ENCODE results near the gene TDRD7. TPM values are rescaled to one million over a fixed set of nuclear protein-coding genes. Genes with fewer than 3 reads are reported as not detected.
A peak's percentile ranks its signal among the peaks of the same experiment; 100 is the strongest.

TDRD7 gene
- total RNA-seq, 1 experiment from 2014 or later: 3.6 TPM

- intact Hi-C loops (cut with micrococcal nuclease; ENCODE audit: unreplicated experiment): no loop called here
- H3K9me3 ChIP-seq (ENCODE audit: low read depth, low read length, poor library complexity, severe bottlenecking): no peaks in the 10 kb centered on the region
- no peak for DNase-seq (ENCODE audit: low spot score)
- H3K27ac ChIP-seq (ENCODE audit: low read depth, low read length, poor library complexity, severe bottlenecking): no peak overlapping the region
- POLR2A ChIA-PET (ENCODE audit: low non-redundant PET): no interaction called here
- TF ChIP-seq CTCF (conservative IDR thresholded peaks at IDR 0.05; ENCODE audit: low read depth, low read length) (no peak), EZH2 (IDR thresholded peaks at IDR 0.05; ENCODE audit: borderline replicate concordance, low read depth, low read length, poor library complexity, severe bottlenecking) (no peak)
- no peaks in the 10 kb centered on the region for H3K36me3 ChIP-seq (ENCODE audit: insufficient read depth, low read length, poor library complexity, severe bottlenecking)
- H3K27me3 ChIP-seq (replicated peaks; ENCODE audit: insufficient read depth, low read depth, low read length, poor library complexity): no peaks in the 10 kb centered on the region
- BruUV-seq (replicated peaks): no TSS peak
- CTCF ChIA-PET: no interaction called here
- H3K4me3 ChIP-seq (ENCODE audit: low read depth, low read length, poor library complexity, severe bottlenecking): no peak overlapping the region
- H3K4me1 ChIP-seq (ENCODE audit: insufficient read depth, low read length, poor library complexity, severe bottlenecking): no peaks in the 10 kb centered on the region
Observed at GRCh38 chr9:97474372-97474925, 62.6 kb downstream of the TDRD7 start.

GRCh38 chr9:97475059-97475458 lies 63.2 kb downstream of the TDRD7 start:
- H3K27me3 ChIP-seq (replicated peaks; ENCODE audit: insufficient read depth, low read depth, low read length, poor library complexity): no peaks in the 10 kb centered on the region
- H3K36me3 ChIP-seq (ENCODE audit: insufficient read depth, low read length, poor library complexity, severe bottlenecking): no peaks in the 10 kb centered on the region
- no peaks in the 10 kb centered on the region for H3K9me3 ChIP-seq (ENCODE audit: low read depth, low read length, poor library complexity, severe bottlenecking)
- ChIA-PET POLR2A (ENCODE audit: low non-redundant PET) (no interaction called here), CTCF (no interaction called here)
- intact Hi-C loops (cut with micrococcal nuclease; ENCODE audit: unreplicated experiment): no loop called here
- no peak overlapping the region for H3K4me3 ChIP-seq (ENCODE audit: low read depth, low read length, poor library complexity, severe bottlenecking)
- TF ChIP-seq CTCF (conservative IDR thresholded peaks at IDR 0.05; ENCODE audit: low read depth, low read length): no peak
- no peak for TF ChIP-seq EZH2 (IDR thresholded peaks at IDR 0.05; ENCODE audit: borderline replicate concordance, low read depth, low read length, poor library complexity, severe bottlenecking)
- no TSS peak for BruUV-seq (replicated peaks)
- DNase-seq (ENCODE audit: low spot score): peak; percentile 7
- no peaks in the 10 kb centered on the region for H3K4me1 ChIP-seq (ENCODE audit: insufficient read depth, low read length, poor library complexity, severe bottlenecking)
- H3K27ac ChIP-seq (ENCODE audit: low read depth, low read length, poor library complexity, severe bottlenecking): no peak overlapping the region

- CTCF ChIA-PET: no interaction called here
- Histone ChIP-seq H3K4me1 (ENCODE audit: insufficient read depth, low read length, poor library complexity, severe bottlenecking) (no peaks in the 10 kb centered on the region), H3K9me3 (ENCODE audit: low read depth, low read length, poor library complexity, severe bottlenecking) (no peaks in the 10 kb centered on the region), H3K36me3 (ENCODE audit: insufficient read depth, low read length, poor library complexity, severe bottlenecking) (no peaks in the 10 kb centered on the region), H3K27me3 (replicated peaks; ENCODE audit: insufficient read depth, low read depth, low read length, poor library complexity) (no peaks in the 10 kb centered on the region), H3K27ac (ENCODE audit: low read depth, low read length, poor library complexity, severe bottlenecking) (no peak overlapping the region), H3K4me3 (ENCODE audit: low read depth, low read length, poor library complexity, severe bottlenecking) (no peak overlapping the region)
- DNase-seq (ENCODE audit: low spot score): no peak
- POLR2A ChIA-PET (ENCODE audit: low non-redundant PET): no interaction called here
- TF ChIP-seq CTCF (conservative IDR thresholded peaks at IDR 0.05; ENCODE audit: low read depth, low read length) (no peak), EZH2 (IDR thresholded peaks at IDR 0.05; ENCODE audit: borderline replicate concordance, low read depth, low read length, poor library complexity, severe bottlenecking) (no peak)
- no TSS peak for BruUV-seq (replicated peaks)
- intact Hi-C loops (cut with micrococcal nuclease; ENCODE audit: unreplicated experiment): no loop called here
Observed at GRCh38 chr9:97478301-97478981, 66.5 kb downstream of the TDRD7 start.

Data from A673 (cell line).